Natural killer cell (primary cell): Measurements from ENCODE around the gene DHX58. TPM values are rescaled to one million over a fixed set of nuclear protein-coding genes. Genes with fewer than 3 reads are reported as not detected.
"Not testable (repeated sequence)": the region's sequence is repeated elsewhere in the genome, so short reads cannot be mapped to it uniquely, and the experiment has no call there.

Source experiments
- ATAC-seq, 3 donors: fragments of 150-1000 bp in 2 of 3; fragments of 200-7000 bp in 1 of 3; cut with Tn5 transposase; 1 replicate in 1 of 3; 2 replicates in 2 of 3; pipeline ENCODE4 v1.10.0; 2021; ENCODE audit warnings: mild to moderate bottlenecking in 2 of 3, moderate library complexity in 2 of 3
- DNase-seq, 2 donors: peaks; one replicate each; pipeline versions ENCODE4 v3.0.0 to v3.0.0-alpha.2; 2013 to 2021; ENCODE audit warnings: mixed read lengths in 1 of 2
- H3K27ac ChIP-seq: one replicate; pipeline ENCODE4 v1.5.1; 2013; ENCODE audit warnings: mild to moderate bottlenecking, low read length
- H3K27me3 ChIP-seq: one replicate; pipeline ENCODE4 v1.6.1; 2013; ENCODE audit warnings: low read length; ENCODE audit not compliant: control insufficient read depth, insufficient read depth
- H3K36me3 ChIP-seq: one replicate; pipeline ENCODE4 v1.6.1; 2013; ENCODE audit warnings: low read length; ENCODE audit not compliant: control insufficient read depth, insufficient read depth
- H3K4me1 ChIP-seq: one replicate; pipeline ENCODE4 v1.6.1; 2013; ENCODE audit warnings: low read length; ENCODE audit not compliant: control insufficient read depth, insufficient read depth
- H3K4me3 ChIP-seq: one replicate; pipeline ENCODE4 v1.5.1; 2013; ENCODE audit warnings: low read length
- H3K9me3 ChIP-seq: one replicate; pipeline ENCODE4 v1.6.1; 2013; ENCODE audit warnings: low read length; ENCODE audit not compliant: control insufficient read depth, insufficient read depth
- H3K27ac Mint-ChIP-seq, 2 donors: one replicate each; pipeline ENCODE4 v1.8.0; 2022; ENCODE audit warnings: mild to moderate bottlenecking in 2 of 2, mixed read lengths in 2 of 2, moderate library complexity in 1 of 2
- H3K27me3 Mint-ChIP-seq, 2 donors: one replicate each; pipeline ENCODE4 v1.8.0; 2022; ENCODE audit warnings: low read depth in 2 of 2, mixed read lengths in 2 of 2
- H3K36me3 Mint-ChIP-seq: one replicate; pipeline ENCODE4 v1.8.0; 2022; ENCODE audit warnings: mixed read lengths
- H3K4me1 Mint-ChIP-seq, 2 donors: one replicate each; pipeline ENCODE4 v1.8.0; 2022; ENCODE audit warnings: mixed read lengths in 2 of 2
- H3K4me3 Mint-ChIP-seq: one replicate; pipeline ENCODE4 v1.8.0; 2022; ENCODE audit warnings: mild to moderate bottlenecking, moderate library complexity, mixed read lengths
- H3K9me3 Mint-ChIP-seq, 2 donors: one replicate each; pipeline ENCODE4 v1.8.0; 2022; ENCODE audit warnings: mixed read lengths in 2 of 2
- CTCF ChIP-seq: fragments of 200-600 bp; IDR thresholded peaks from one replicate; pipeline ENCODE4 v1.8.0; 2022; ENCODE audit warnings: antibody characterized with exemption
- WGBS: methylation state at CpG from one replicate; pipeline ENCODE4 v1.1.7; 2013; ENCODE audit warnings: missing lambda C conversion rate; ENCODE audit not compliant: insufficient coverage; 5-methylcytosine and 5-hydroxymethylcytosine counted together
- intact Hi-C: fragments of 100-400 bp; cut with micrococcal nuclease; formaldehyde crosslinking; loops from one replicate; pipeline ENCODE4 v1.14.2; 2022
- total RNA-seq, 4 donors: library from RNA; stranded (reverse); fragments of 120-200 nt in 1 of 4; gene quantifications; one replicate each; pipeline versions ENCODE4 v1.2.3 to v1.2.4, GENCODE V29; 2013 to 2022

Gene DHX58
- total RNA-seq, 3 donors from 2014 or later (not counting 1 experiment from before 2014, with no cell fraction given) = 22.0 to 29.0 (median 24.5) TPM

- Mint-ChIP-seq H3K27me3 (no peaks in the 10 kb centered on the region), H3K9me3 (no peaks in the 10 kb centered on the region), H3K36me3 (no peaks in the 10 kb centered on the region), H3K27ac (peak overlapping the region; percentile 84 to 87), H3K4me3 (peak overlapping the region; percentile 94), H3K4me1 (peaks cover 19 to 44% of the 10 kb centered on the region in 2 donors)
- H3K36me3 ChIP-seq = peaks cover 7% of the 10 kb centered on the region
- H3K9me3 ChIP-seq = no peaks in the 10 kb centered on the region
- peak overlapping the region; percentile 89 for H3K4me3 ChIP-seq
- no peak overlapping the region for H3K27ac ChIP-seq
- H3K4me1 ChIP-seq = peaks cover 27% of the 10 kb centered on the region
- ATAC-seq = no peak
- peak in 1 of 2 donors; percentile 23 for DNase-seq
- intact Hi-C loops = loop anchor here (1.0 to 2.0 kb wide), 2 partner anchors 25 to 43 kb away; partner anchors contain the start of genes DHX58 and KCNH4
- TF ChIP-seq CTCF = no peak
- H3K27me3 ChIP-seq = no peaks in the 10 kb centered on the region
- WGBS = 73% methylated on average over 17 of the region's 17 CpGs
Measured at GRCh38 chr17:42155614-42156045, 43.1 kb upstream of the DHX58 start.

GRCh38 chr17:42153919-42154742 lies 41.6 kb upstream of the DHX58 start:
- no peaks in the 10 kb centered on the region for H3K9me3 ChIP-seq
- Mint-ChIP-seq H3K4me1 (peaks cover 19 to 44% of the 10 kb centered on the region in 2 donors), H3K36me3 (no peaks in the 10 kb centered on the region), H3K27ac (peak overlapping the region; percentile 84 to 87), H3K27me3 (no peaks in the 10 kb centered on the region), H3K4me3 (peak overlapping the region; percentile 94), H3K9me3 (no peaks in the 10 kb centered on the region)
- peaks cover 27% of the 10 kb centered on the region for H3K4me1 ChIP-seq
- H3K27ac ChIP-seq = peak overlapping the region; percentile 73
- peaks cover 11% of the 10 kb centered on the region for H3K36me3 ChIP-seq
- ATAC-seq = no peak
- H3K4me3 ChIP-seq = peak overlapping the region; percentile 89
- intact Hi-C loops = loop anchor here (2.0 kb wide), 1 partner anchor 27 kb away; the partner anchor contains the start of gene KCNH4
- no peak for TF ChIP-seq CTCF
- WGBS = 16% methylated on average over 6 of the region's 15 CpGs
- DNase-seq = peak in 1 of 2 donors; percentile 33
- no peaks in the 10 kb centered on the region for H3K27me3 ChIP-seq

GRCh38 chr17:42146911-42147607 lies 34.5 kb upstream of the DHX58 start:
- no peak for TF ChIP-seq CTCF
- no peak overlapping the region for H3K4me3 ChIP-seq
- Mint-ChIP-seq H3K36me3 (no peaks in the 10 kb centered on the region), H3K9me3 (no peaks in the 10 kb centered on the region), H3K4me1 (peaks cover 27 to 48% of the 10 kb centered on the region in 2 donors), H3K27ac (no peak overlapping the region), H3K27me3 (no peaks in the 10 kb centered on the region), H3K4me3 (no peak overlapping the region)
- no peaks in the 10 kb centered on the region for H3K9me3 ChIP-seq
- ATAC-seq (no peak), DNase-seq (no peak)
- 93% methylated on average over 13 of the region's 13 CpGs for WGBS
- intact Hi-C loops = no loop called here
- peaks cover 21% of the 10 kb centered on the region for H3K36me3 ChIP-seq
- H3K27ac ChIP-seq = no peak overlapping the region
- no peaks in the 10 kb centered on the region for H3K27me3 ChIP-seq
- H3K4me1 ChIP-seq = no peaks in the 10 kb centered on the region

GRCh38 chr17:42143138-42143537 lies 30.6 kb upstream of the DHX58 start:
- not testable (repeated sequence) for H3K27ac Mint-ChIP-seq

More at GRCh38 chr17:42143138-42143537, 30.6 kb upstream of the DHX58 start:
- H3K36me3 Mint-ChIP-seq, H3K4me1 ChIP-seq, DNase-seq, H3K9me3 Mint-ChIP-seq, H3K9me3 ChIP-seq, intact Hi-C loops, H3K27me3 Mint-ChIP-seq, H3K27me3 ChIP-seq, H3K27ac ChIP-seq, H3K4me3 ChIP-seq, ATAC-seq, H3K4me3 Mint-ChIP-seq: not testable (repeated sequence)
- WGBS = 95% methylated on average over 4 of the region's 4 CpGs
- H3K36me3 ChIP-seq = peaks cover 23% of the 10 kb centered on the region
- H3K4me1 Mint-ChIP-seq = peaks cover 34 to 47% of the 10 kb centered on the region in 2 donors
